ENCODE data around the gene CCDC6. TPM values are rescaled to one million over a fixed set of nuclear protein-coding genes. Genes with fewer than 3 reads are reported as not detected.

The CCDC6 gene
- total RNA-seq, 2 experiments from 2014 or later, result 9.5 to 25.4 TPM

- Histone ChIP-seq H3K36me3 (ENCODE audit: insufficient read depth, low read length) (no peaks in the 10 kb centered on the region), H3K4me2 (ENCODE audit: low read length) (no peak overlapping the region), H3K4me1 (ENCODE audit: insufficient read depth, low read length, poor library complexity, severe bottlenecking) (peaks cover 26% of the 10 kb centered on the region), H3K9me2 (ENCODE audit: insufficient read depth, low read length) (no peaks in the 10 kb centered on the region), H2AFZ (ENCODE audit: low read length) (no peak overlapping the region), H3K9me3 (ENCODE audit: low read length) (no peaks in the 10 kb centered on the region), H3K4me3 (ENCODE audit: low read depth, low read length, poor library complexity, severe bottlenecking) (no peak overlapping the region), H3K79me2 (ENCODE audit: insufficient read depth, low read depth, low read length) (peaks cover 38% of the 10 kb centered on the region; the same call in 1 of the 2 replicates), H4K20me1 (ENCODE audit: insufficient read depth, low read length) (peaks cover 46% of the 10 kb centered on the region), H3K27ac (ENCODE audit: low read depth, low read length, poor library complexity, severe bottlenecking) (no peak overlapping the region)
- TF ChIP-seq EZH2phosphoT487 (IDR thresholded peaks at IDR 0.05; ENCODE audit: borderline replicate concordance, low read depth, low read length), result no peak
- TF ChIP-seq, protein P1, sequence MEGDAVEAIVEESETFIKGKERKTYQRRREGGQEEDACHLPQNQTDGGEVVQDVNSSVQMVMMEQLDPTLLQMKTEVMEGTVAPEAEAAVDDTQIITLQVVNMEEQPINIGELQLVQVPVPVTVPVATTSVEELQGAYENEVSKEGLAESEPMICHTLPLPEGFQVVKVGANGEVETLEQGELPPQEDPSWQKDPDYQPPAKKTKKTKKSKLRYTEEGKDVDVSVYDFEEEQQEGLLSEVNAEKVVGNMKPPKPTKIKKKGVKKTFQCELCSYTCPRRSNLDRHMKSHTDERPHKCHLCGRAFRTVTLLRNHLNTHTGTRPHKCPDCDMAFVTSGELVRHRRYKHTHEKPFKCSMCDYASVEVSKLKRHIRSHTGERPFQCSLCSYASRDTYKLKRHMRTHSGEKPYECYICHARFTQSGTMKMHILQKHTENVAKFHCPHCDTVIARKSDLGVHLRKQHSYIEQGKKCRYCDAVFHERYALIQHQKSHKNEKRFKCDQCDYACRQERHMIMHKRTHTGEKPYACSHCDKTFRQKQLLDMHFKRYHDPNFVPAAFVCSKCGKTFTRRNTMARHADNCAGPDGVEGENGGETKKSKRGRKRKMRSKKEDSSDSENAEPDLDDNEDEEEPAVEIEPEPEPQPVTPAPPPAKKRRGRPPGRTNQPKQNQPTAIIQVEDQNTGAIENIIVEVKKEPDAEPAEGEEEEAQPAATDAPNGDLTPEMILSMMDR (conservative IDR thresholded peaks at IDR 0.05; ENCODE audit: low read length), result no peak
- no TSS peak for BruUV-seq (replicated peaks)
- no peak for DNase-seq (ENCODE audit: low spot score)
- intact Hi-C loops (cut with micrococcal nuclease; ENCODE audit: unreplicated experiment), result loop anchor here (10.0 kb wide), 1 partner anchor 226 kb away; no protein-coding TSS in a partner anchor
- POLR2A ChIA-PET, result interaction anchor here (2.1 kb wide), 1 partner anchor 17 kb away, joined by 6 read pairs; no protein-coding TSS in a partner anchor
- CTCF ChIA-PET (ENCODE audit: unreplicated experiment), result no interaction called here
These were observed 37.4 kb downstream of the CCDC6 start for GRCh38 chr10:59868696-59869593.

GRCh38 chr10:59867590-59867989, 38.8 kb downstream of the CCDC6 start:
- BruUV-seq (replicated peaks), result no TSS peak
- DNase-seq (ENCODE audit: low spot score), result no peak
- Histone ChIP-seq H3K27ac (ENCODE audit: low read depth, low read length, poor library complexity, severe bottlenecking) (no peak overlapping the region), H3K9me2 (ENCODE audit: insufficient read depth, low read length) (no peaks in the 10 kb centered on the region), H3K4me2 (ENCODE audit: low read length) (no peak overlapping the region), H3K4me3 (ENCODE audit: low read depth, low read length, poor library complexity, severe bottlenecking) (no peak overlapping the region), H3K4me1 (ENCODE audit: insufficient read depth, low read length, poor library complexity, severe bottlenecking) (peaks cover 12% of the 10 kb centered on the region), H3K9me3 (ENCODE audit: low read length) (no peaks in the 10 kb centered on the region), H2AFZ (ENCODE audit: low read length) (no peak overlapping the region), H3K79me2 (ENCODE audit: insufficient read depth, low read depth, low read length) (peaks cover 39% of the 10 kb centered on the region; the same call in 1 of the 2 replicates), H4K20me1 (ENCODE audit: insufficient read depth, low read length) (peaks cover 38% of the 10 kb centered on the region), H3K36me3 (ENCODE audit: insufficient read depth, low read length) (no peaks in the 10 kb centered on the region)
- TF ChIP-seq, protein P1 (conservative IDR thresholded peaks at IDR 0.05; ENCODE audit: low read length), result no peak
- no peak for TF ChIP-seq EZH2phosphoT487 (IDR thresholded peaks at IDR 0.05; ENCODE audit: borderline replicate concordance, low read depth, low read length)
- ChIA-PET POLR2A (no interaction called here), CTCF (ENCODE audit: unreplicated experiment) (no interaction called here)
- intact Hi-C loops (cut with micrococcal nuclease; ENCODE audit: unreplicated experiment), result loop anchor here (10.0 kb wide), 1 partner anchor 227 kb away; no protein-coding TSS in a partner anchor

Data from OCI-LY7 (cell line).